DMS79 (cell line): Measurements from ENCODE around the gene FBRSL1.

Experiments used
- DNase-seq: peaks from one replicate; lab custom pipeline; 2025; lab: John Stamatoyannopoulos, UW

Gene FBRSL1

GRCh38 chr12:132511516-132512196 lies 21.7 kb downstream of the FBRSL1 start:
- DNase-seq = no peak

GRCh38 chr12:132512197-132513069 lies 22.5 kb downstream of the FBRSL1 start:
- DNase-seq = no peak

GRCh38 chr12:132513070-132513398 lies 23.1 kb downstream of the FBRSL1 start:
- no peak for DNase-seq

- no peak for DNase-seq
Observed at GRCh38 chr12:132513458-132514135, 23.6 kb downstream of the FBRSL1 start.

- DNase-seq = no peak
Observed at GRCh38 chr12:132514216-132514820, 24.4 kb downstream of the FBRSL1 start.

GRCh38 chr12:132514838-132515237 lies 24.9 kb downstream of the FBRSL1 start:
- no peak for DNase-seq

GRCh38 chr12:132516095-132517012 lies 26.4 kb downstream of the FBRSL1 start:
- DNase-seq = no peak

- DNase-seq = no peak
Observed at GRCh38 chr12:132517013-132517739, 27.2 kb downstream of the FBRSL1 start.

- DNase-seq = no peak
Observed at GRCh38 chr12:132517740-132518100, 27.8 kb downstream of the FBRSL1 start.

- no peak for DNase-seq
Observed at GRCh38 chr12:132518354-132518992, 28.5 kb downstream of the FBRSL1 start.

GRCh38 chr12:132520421-132521199 lies 30.7 kb downstream of the FBRSL1 start:
- DNase-seq = no peak

- DNase-seq = no peak
Observed at GRCh38 chr12:132521200-132521580, 31.2 kb downstream of the FBRSL1 start.

GRCh38 chr12:132521712-132522292 lies 31.9 kb downstream of the FBRSL1 start:
- DNase-seq = no peak

GRCh38 chr12:132522592-132523380 lies 32.8 kb downstream of the FBRSL1 start:
- DNase-seq = no peak

GRCh38 chr12:132523576-132524331 lies 33.8 kb downstream of the FBRSL1 start:
- no peak for DNase-seq

- DNase-seq = no peak
Observed at GRCh38 chr12:132524405-132524804, 34.5 kb downstream of the FBRSL1 start.

- DNase-seq = no peak
Observed at GRCh38 chr12:132525011-132525832, 35.3 kb downstream of the FBRSL1 start.
